ENCODE results near the gene GPC5.

Gene GPC5

GRCh38 chr13:91459485-91459884 is 61.1 kb downstream of the GPC5 start:
- no peak for DNase-seq (ENCODE audit: low spot score)

- DNase-seq (ENCODE audit: low spot score): no peak
Observed at GRCh38 chr13:91464336-91464735, 65.9 kb downstream of the GPC5 start.

GRCh38 chr13:91467236-91467635 is 68.8 kb downstream of the GPC5 start:
- DNase-seq (ENCODE audit: low spot score): no peak

- DNase-seq (ENCODE audit: low spot score): no peak
Observed at GRCh38 chr13:91468301-91468700, 69.9 kb downstream of the GPC5 start.

DNA sequence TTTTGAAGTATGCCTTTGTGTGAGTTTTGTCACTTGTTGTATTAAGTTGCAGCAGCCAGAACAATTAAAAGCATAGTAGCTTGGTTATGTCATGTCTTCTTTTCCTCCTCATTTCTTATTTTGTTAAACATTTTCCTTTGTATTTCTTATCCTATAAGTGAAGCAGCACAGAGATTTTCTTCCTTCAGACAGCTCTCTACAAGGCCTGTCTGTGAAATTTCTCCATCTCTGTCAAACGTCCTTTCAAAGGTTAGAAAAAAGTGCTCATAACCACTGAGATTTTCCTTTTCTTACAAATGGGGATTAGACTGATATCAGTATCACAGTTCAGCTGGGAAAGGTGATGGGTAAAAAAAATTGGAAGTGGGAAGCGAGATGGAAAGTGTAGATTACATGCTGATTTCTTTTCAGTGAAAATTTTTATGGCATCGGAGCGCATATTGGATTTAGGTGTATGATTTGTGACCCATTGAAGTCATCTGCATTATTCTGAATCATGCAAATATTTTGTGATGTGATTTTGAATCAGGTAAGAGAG is 71.7 kb downstream of the GPC5 start:
- no peak for DNase-seq (ENCODE audit: low spot score)

DNA sequence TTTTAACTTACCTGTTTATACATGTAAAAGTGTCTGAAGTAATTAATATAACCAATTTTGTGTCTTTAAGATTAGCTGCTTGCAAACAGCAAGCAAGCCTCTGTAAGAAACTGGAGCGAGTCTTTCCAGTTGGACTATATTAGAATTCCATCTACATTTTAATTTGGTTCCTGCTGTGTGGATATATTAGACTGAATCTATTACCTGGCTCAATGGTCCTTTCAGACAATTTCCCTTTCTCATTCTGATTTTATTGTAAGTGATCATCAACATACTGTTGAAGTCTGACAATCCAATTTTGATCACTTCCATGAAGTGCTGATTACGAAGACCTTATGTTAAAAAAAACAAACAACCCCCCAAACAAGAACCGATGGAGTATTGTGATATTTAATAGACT is 72.3 kb downstream of the GPC5 start:
- DNase-seq (ENCODE audit: low spot score): no peak

DNA sequence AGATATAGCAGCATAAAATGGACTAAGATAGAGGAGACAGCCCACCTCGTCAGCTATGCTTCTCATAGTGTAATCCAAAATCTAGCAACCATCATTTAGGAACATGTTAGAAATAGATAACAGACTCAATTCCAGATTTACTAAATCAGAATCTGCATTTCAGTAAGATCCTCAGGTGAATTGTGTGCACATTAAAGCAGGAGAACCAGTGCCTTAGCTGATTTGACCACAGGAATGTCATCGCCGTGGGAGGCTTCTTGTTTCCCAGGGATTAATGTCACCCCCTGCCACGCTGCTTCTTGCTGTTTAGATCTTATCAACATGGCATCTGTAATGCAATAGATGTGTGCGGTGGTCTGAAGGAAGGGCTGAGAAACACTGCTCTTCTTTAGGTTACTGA is 84.0 kb downstream of the GPC5 start:
- DNase-seq (ENCODE audit: low spot score): no peak

GRCh38 chr13:91491980-91492379 is 93.6 kb downstream of the GPC5 start:
- no peak for DNase-seq (ENCODE audit: low spot score)

- no peak for DNase-seq (ENCODE audit: low spot score)
Observed at GRCh38 chr13:91493442-91493841, 95.0 kb downstream of the GPC5 start.

GRCh38 chr13:91498298-91498697 is 99.9 kb downstream of the GPC5 start:
- DNase-seq (ENCODE audit: low spot score): no peak

DNA sequence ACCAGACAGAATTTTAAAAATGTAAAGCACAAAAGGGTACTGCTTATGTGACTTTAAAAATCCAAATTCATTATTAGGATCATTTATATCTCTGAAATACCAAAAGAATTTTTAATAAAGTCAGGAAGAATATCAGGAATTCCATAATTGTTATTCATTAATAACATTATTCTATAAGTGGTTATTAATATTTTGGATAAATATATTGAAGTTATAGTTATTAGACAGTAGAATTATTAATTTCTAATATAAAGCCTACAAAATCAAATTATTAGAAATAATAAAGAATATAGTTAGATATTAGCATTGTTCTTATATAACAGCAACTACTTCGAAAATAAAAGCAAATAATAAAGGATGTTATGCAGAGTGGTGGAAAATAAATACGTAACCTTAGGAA is 105.8 kb downstream of the GPC5 start:
- DNase-seq (ENCODE audit: low spot score): no peak

DNA sequence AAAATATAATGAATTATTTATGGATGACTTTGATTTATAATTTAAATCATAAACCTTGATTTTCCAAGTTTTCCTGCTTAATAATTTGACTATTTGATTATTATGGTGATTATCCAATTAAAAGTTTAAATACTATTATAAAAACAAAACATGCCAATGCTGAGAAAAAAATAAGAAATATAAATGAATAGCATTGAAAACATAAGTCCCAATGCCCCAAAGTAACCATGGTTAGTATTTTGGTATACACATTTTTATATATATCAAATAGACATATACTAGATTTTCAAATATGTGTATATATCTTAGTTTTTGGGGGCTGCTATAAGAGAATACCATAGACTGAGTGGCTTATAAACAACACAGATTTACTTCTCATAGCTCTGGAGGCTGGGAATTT is 108.3 kb downstream of the GPC5 start:
- DNase-seq (ENCODE audit: low spot score): no peak

DNA sequence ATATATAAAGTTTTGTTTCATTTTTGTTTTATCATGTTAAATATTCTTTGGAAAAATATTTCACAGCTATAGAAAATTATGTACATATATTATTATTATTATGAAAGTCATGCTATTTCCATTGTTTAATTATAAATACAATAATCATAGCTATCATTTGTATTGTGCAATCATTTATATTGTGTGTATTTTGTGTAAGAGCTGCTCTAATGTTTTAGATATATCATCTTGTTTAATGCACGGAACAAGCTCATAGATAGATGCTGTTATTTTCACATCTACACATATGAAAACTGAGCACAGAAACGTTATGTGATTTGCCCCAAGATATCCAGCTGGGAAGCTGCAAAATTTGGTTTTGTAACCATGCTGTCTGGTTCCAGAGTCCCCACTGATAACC is 111.6 kb downstream of the GPC5 start:
- DNase-seq (ENCODE audit: low spot score): no peak

DNA sequence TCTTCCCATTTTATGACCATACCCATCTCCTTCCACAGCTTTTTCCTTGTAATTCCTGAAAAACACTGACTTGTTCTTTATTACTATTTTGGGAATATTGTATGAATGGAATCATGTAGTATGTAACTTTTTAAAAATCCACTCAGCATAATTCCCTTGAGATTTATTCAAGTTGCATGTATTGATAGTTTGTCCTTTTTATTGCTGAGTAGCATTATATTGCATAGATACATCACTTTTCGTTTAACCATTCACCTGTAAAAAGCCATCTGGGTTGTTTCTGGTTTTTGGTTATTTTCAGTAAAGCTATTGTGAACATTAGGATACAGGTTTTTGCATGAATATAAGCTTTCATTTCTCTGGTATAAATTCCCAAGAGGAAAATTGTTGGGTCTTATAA is 115.4 kb downstream of the GPC5 start:
- DNase-seq (ENCODE audit: low spot score): no peak

- no peak for DNase-seq (ENCODE audit: low spot score)
Observed at GRCh38 chr13:91516799-91517198, 118.4 kb downstream of the GPC5 start.

- no peak for DNase-seq (ENCODE audit: low spot score)
Observed at GRCh38 chr13:91520952-91521351, 122.5 kb downstream of the GPC5 start.

DNA sequence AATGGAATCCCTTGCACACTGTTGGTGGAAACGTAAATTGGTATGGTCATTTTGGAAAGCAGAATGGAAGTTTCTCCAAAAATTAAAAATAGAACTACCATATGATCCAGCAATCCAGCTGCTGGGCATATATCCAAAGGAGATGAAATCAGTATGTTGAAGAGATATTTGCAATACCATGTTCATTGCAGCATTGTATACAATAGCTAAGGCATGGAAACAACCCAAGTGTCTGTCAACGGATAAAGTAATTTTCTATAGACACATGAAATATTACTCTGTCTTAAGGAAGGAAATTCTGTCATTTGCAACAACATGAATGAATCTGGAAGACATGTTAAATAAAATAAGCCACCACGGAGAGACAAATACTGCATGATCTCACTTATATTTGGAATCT is 124.7 kb downstream of the GPC5 start:
- DNase-seq (ENCODE audit: low spot score): no peak

GRCh38 chr13:91526543-91527033 is 128.2 kb downstream of the GPC5 start:
- no peak for DNase-seq (ENCODE audit: low spot score)

GRCh38 chr13:91529739-91530482 is 131.5 kb downstream of the GPC5 start:
- DNase-seq (ENCODE audit: low spot score): no peak

DNA sequence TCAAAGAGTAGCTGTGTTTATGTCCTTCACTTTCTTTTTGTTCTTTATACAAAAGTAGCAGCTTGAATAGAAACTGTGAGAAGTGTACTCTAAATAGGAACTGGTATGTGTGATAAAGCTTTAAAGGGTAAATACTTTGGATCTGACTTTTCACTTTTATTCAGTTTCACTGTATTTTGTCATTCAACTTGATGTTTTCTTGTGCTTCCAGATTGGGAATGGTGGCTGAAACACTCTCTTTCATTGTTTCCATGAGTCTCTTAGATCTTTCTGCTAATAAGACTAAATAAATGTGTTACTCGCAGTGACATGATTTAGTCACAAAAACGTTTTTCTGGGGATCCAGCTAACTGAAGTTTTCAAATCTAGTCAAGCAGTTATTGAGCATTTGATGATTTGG is 133.2 kb downstream of the GPC5 start:
- DNase-seq (ENCODE audit: low spot score): no peak

DNA sequence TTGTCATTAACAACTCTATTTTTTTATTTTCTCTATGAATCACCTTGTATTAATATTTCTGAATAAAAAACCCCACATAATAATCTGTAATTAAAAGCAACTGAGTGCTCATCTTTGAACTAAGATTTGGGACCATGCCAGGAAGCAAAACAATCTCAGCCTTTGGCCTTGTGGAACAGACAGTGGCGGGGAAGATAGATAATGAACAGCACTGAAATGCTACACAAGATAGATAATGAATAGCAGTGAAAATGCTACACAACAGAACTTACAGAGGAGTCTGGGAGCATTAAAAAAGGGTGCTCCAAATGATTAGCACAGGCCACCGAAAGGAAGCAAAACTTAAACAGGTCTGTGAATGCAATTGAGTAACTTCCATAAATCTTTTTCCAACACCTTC is 134.9 kb downstream of the GPC5 start:
- no peak for DNase-seq (ENCODE audit: low spot score)

GRCh38 chr13:91534996-91535395 is 136.6 kb downstream of the GPC5 start:
- DNase-seq (ENCODE audit: low spot score): no peak

- no peak for DNase-seq (ENCODE audit: low spot score)
Observed at GRCh38 chr13:91537376-91537775, 139.0 kb downstream of the GPC5 start.
